Prostate gland (tissue), 2 donors: ENCODE measurements around the gene ACTN4. TPM values are rescaled to one million over a fixed set of nuclear protein-coding genes. Genes with fewer than 3 reads are reported as not detected.

Experiments used
- DNase-seq: peaks from one replicate; pipeline ENCODE4 v3.0.0-alpha.2; 2019; ENCODE audit warnings: low spot score
- H3K27ac ChIP-seq, 2 donors: fragments of 200-600 bp; sonication (generic); 2 replicates each; pipeline ENCODE4 v1.5.1; 2017 to 2019
- H3K27me3 ChIP-seq: fragments of 200-600 bp; sonication (generic); replicated peaks from 2 replicates; pipeline ENCODE4 v1.5.1; 2019; ENCODE audit not compliant: insufficient read depth
- H3K36me3 ChIP-seq, 2 donors: fragments of 200-600 bp; sonication (generic); 1 replicate in 1 of 2; 2 replicates in 1 of 2; pipeline versions ENCODE4 v1.5.1 to v1.8.1; 2017 to 2019
- H3K4me1 ChIP-seq: fragments of 200-600 bp; sonication (generic); replicated peaks from 2 replicates; pipeline ENCODE4 v1.5.1; 2019
- H3K4me3 ChIP-seq, 2 donors: fragments of 200-600 bp; sonication (generic); 2 replicates each; pipeline ENCODE4 v1.5.1; 2017 to 2019
- H3K9me3 ChIP-seq: fragments of 200-600 bp; sonication (generic); 2 replicates; pipeline ENCODE4 v1.5.1; 2017
- POLR2A ChIP-seq: fragments of 450-650 bp; IDR thresholded peaks from one replicate; pipeline ENCODE4 v1.6.1; 2016; ENCODE audit warnings: antibody characterized with exemption, mild to moderate bottlenecking
- POLR2AphosphoS5 ChIP-seq: sonication (generic); formaldehyde crosslinking; IDR thresholded peaks from one replicate; pipeline ENCODE4 v1.6.1; 2017; ENCODE audit warnings: antibody characterized with exemption
- WGBS: methylation state at CpG from one replicate; pipeline ENCODE4 v1.1.5; 2018; 5-methylcytosine and 5-hydroxymethylcytosine counted together
- intact Hi-C: fragments of 100-400 bp; cut with DNase I; formaldehyde crosslinking; loops from one replicate; pipeline ENCODE4 v1.14.2; 2022
- total RNA-seq, 2 donors: library from RNA; depleted of rRNA; stranded (reverse); fragments of >200 nt; gene quantifications; one replicate each; pipeline ENCODE4 v1.1.0, GENCODE V29; 2016
- TF ChIP-seq, protein P1 (sequence below), 4 experiments: fragments of 200-600 bp in 2 of 4; fragments of 450-650 bp in 2 of 4; sonication (generic) in 2 of 4; IDR thresholded peaks; 1 replicate in 3 of 4; 2 replicates in 1 of 4; pipeline ENCODE4 v1.5.1; 2016 to 2019; ENCODE audit warnings: antibody characterized with exemption in 4 of 4, mild to moderate bottlenecking in 2 of 4, moderate library complexity in 2 of 4

The ACTN4 gene
- total RNA-seq, 2 donors from 2014 or later: 312 to 330 TPM

DNA sequence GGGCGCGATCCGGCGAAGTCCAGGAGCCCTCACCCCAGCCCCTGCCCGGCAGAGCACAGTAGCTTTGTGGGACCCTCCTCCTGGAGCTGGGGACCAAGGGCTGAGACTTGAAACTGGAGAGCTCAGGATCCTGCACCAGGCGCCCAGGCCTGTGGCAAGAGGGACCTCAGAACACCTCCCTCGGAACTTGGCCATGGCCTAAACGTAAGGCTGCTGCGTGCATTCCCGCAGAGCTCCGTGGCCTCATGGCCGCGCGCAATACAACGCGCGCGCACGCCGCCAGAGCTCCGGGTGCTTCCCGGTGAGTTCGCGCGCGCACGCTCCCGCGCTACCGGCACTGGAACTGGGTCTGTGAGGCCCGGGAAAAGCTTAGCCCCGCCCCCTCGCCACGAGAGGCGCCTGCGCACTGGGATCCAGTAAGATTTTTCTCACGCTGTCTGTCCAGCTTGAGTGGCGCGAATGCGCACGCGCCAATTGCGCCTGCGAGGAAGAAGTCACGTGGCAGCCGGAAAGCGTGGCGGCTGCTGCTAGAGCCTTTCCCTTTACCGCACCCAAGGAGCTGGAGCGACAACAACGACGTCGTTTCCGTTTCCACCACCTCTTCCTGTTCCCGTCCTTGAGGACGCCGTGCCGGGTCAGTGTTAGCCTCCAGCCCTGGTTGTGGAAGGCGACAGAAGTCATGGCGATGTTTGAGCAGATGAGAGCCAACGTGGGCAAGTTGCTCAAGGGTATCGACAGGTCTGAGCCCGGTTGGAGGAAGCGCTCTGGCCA is 28.7 kb upstream of the ACTN4 start, which contains the start of gene EIF3K:
Gene EIF3K, plus strand, starts transcription at position 599 of the 771 bp plus-strand sequence. Its CDS starts 81 bp downstream, at position 680.
- WGBS: under 1% methylated on average over 64 of the region's 64 CpGs
- Histone ChIP-seq H3K27me3 (no peaks in the 10 kb centered on the region), H3K4me1 (peaks cover 2% of the 10 kb centered on the region), H3K27ac (peak within 1 kb of the TSS; percentile 52 to 70), H3K4me3 (peak within 1 kb of the TSS; percentile 58 to 75), H3K9me3 (no peaks in the 10 kb centered on the region), H3K36me3 (peaks cover 0 to 4% of the 10 kb centered on the region in 2 donors)
- intact Hi-C loops: loop anchor here (5.0 kb wide), 2 partner anchors 216 to 229 kb away; partner anchors contain the start of genes FAM98C and HNRNPL
- DNase-seq: peak; percentile 98
- TF ChIP-seq, protein P1, sequence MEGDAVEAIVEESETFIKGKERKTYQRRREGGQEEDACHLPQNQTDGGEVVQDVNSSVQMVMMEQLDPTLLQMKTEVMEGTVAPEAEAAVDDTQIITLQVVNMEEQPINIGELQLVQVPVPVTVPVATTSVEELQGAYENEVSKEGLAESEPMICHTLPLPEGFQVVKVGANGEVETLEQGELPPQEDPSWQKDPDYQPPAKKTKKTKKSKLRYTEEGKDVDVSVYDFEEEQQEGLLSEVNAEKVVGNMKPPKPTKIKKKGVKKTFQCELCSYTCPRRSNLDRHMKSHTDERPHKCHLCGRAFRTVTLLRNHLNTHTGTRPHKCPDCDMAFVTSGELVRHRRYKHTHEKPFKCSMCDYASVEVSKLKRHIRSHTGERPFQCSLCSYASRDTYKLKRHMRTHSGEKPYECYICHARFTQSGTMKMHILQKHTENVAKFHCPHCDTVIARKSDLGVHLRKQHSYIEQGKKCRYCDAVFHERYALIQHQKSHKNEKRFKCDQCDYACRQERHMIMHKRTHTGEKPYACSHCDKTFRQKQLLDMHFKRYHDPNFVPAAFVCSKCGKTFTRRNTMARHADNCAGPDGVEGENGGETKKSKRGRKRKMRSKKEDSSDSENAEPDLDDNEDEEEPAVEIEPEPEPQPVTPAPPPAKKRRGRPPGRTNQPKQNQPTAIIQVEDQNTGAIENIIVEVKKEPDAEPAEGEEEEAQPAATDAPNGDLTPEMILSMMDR (IDR thresholded peaks at IDR 0.05): peak in 2 of 4 experiments; percentile 11 to 29
- TF ChIP-seq POLR2A (peak; percentile 51), POLR2AphosphoS5 (peak; percentile 100)

DNA sequence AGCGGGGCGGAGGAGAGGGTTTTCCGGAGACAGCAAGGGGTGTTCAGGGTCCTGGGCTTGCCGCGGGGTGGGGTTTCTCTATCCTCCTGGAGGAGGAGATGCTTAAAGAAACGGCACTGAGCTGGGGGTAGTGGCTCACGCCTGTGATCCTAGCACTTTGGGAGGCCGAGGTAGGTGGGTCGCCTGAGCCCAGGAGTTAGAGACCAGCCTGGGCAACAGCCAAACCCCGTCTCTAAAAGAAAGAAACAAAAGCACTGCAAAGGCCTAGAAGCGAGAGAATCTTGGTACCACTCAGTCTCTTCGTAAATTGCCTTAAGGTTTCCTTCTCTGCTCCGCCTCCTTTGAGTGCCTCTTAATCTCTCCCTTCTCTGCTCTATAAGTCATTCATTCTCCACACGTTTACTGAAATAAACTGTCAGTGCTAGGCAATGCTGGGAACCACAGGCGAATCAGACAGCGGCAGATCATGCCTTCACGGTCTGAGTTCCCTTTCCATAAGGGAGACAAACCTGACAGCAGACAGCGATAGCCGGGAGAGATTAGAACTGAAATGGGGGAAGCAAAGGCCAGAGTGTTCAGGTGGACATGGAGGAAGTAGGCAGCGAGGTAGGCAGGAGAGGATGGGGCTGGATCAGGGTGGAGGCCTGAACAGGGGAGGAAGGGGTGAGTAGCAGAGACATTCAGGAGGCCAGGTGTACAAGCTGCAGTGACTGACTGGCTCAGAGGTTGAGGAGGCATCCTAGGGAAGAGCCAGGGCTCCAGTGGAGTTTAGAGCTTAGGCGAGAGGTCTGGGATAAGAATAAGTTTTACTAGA is 27.9 kb upstream of the ACTN4 start:
- no peaks in the 10 kb centered on the region for H3K27me3 ChIP-seq
- no peak for DNase-seq
- no peaks in the 10 kb centered on the region for H3K9me3 ChIP-seq
- no peak for TF ChIP-seq POLR2AphosphoS5
- no peak for TF ChIP-seq POLR2A
- TF ChIP-seq, protein P1 (IDR thresholded peaks at IDR 0.05): no peak
- H3K36me3 ChIP-seq: peaks cover 0 to 10% of the 10 kb centered on the region in 2 donors
- peaks cover 2% of the 10 kb centered on the region for H3K4me1 ChIP-seq
- 16% methylated on average over 21 of the region's 21 CpGs for WGBS
- H3K4me3 ChIP-seq: peak overlapping the region; percentile 58 to 75
- intact Hi-C loops: loop anchor here (5.0 kb wide), 2 partner anchors 217 to 228 kb away; partner anchors contain the start of genes FAM98C and HNRNPL
- peak overlapping the region; percentile 52 to 70 for H3K27ac ChIP-seq

DNA sequence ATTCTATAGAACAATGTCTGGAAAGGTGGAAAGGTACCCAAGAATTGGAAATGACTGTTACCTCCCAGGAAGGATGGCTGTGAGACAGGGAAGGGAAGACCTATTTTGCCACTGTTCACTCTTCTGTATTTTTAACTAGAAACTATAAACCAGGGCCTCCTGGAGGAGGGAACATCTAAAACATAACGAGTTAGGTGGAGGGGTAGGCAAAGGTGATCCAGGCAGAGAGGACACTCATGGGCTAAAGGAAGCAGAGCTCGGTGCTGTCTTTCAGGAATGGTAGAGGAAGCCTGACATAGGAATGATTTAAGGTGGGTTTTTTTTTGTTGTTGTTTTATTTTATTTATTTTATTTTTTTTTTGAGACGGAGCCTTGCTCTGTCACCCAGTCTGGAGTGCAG is 22.6 kb upstream of the ACTN4 start:
- Histone ChIP-seq H3K9me3 (no peaks in the 10 kb centered on the region), H3K36me3 (peaks cover 6 to 30% of the 10 kb centered on the region in 2 donors)
- intact Hi-C loops: no loop called here

DNA sequence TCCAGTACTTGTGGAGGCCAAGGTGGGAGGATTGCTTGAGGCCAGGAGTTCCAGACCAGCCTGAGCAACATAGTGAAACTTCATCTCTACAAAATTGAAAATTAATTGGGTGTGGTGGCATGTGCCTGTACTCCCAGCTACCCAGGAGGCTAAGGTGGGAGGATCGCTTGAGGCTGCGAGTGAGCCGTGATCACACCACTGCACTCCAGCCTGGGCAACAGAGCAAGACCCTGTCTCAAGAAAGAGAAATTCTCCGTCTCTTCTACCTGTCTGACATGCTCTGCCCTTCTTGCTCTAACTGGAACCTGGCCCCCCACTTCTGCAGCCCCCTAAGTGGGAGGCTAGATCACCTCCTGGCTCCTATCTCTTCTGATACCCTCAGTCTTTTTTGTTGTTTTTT is 21.0 kb upstream of the ACTN4 start:
- 92% methylated on average over 4 of the region's 4 CpGs for WGBS
- no peak for DNase-seq
- intact Hi-C loops: no loop called here
- Histone ChIP-seq H3K36me3 (peaks cover 6 to 26% of the 10 kb centered on the region in 2 donors), H3K4me1 (no peaks in the 10 kb centered on the region), H3K27me3 (no peaks in the 10 kb centered on the region), H3K4me3 (no peak overlapping the region), H3K27ac (no peak overlapping the region), H3K9me3 (no peaks in the 10 kb centered on the region)
- TF ChIP-seq, protein P1 (IDR thresholded peaks at IDR 0.05): no peak
- TF ChIP-seq POLR2AphosphoS5 (no peak), POLR2A (no peak)

More for the DNA sequence above, 22.6 kb upstream of the ACTN4 start:
- Histone ChIP-seq H3K4me1 (peaks cover under 1% of the 10 kb centered on the region), H3K27ac (no peak overlapping the region), H3K4me3 (no peak overlapping the region), H3K27me3 (no peaks in the 10 kb centered on the region)
- no peak for TF ChIP-seq POLR2AphosphoS5
- TF ChIP-seq, protein P1 (IDR thresholded peaks at IDR 0.05): no peak
- TF ChIP-seq POLR2A: no peak
- 78% methylated on average over 3 of the region's 3 CpGs for WGBS
- no peak for DNase-seq
